Activated CD4-positive, alpha-beta T cell treated with anti-CD3 and anti-CD28 coated beads for 24 hours (primary cell): Measurements from ENCODE around the gene IL16.
"Not testable (repeated sequence)": the region's sequence is repeated elsewhere in the genome, so short reads cannot be mapped to it uniquely, and the experiment has no call there.

Source experiments
- DNase-seq, 2 donors: peaks; one replicate each; pipeline ENCODE4 v3.0.0-alpha.2; 2020; ENCODE audit warnings: low read depth in 2 of 2

The IL16 gene

GRCh38 chr15:81196576-81197254 is at the start of gene IL16:
Gene IL16 (plus strand): TSS chr15:81196879. CDS start chr15:81225400, 28,521 bp downstream.
- no peak for DNase-seq

- no peak for DNase-seq
These were observed 45.3 kb upstream of the IL16 start for GRCh38 chr15:81151389-81151788.

- DNase-seq, result no peak
These were observed 44.3 kb upstream of the IL16 start for GRCh38 chr15:81152339-81152738.

GRCh38 chr15:81152799-81153198 is 43.9 kb upstream of the IL16 start:
- DNase-seq, result no peak

- no peak for DNase-seq
These were observed 41.1 kb upstream of the IL16 start for GRCh38 chr15:81155375-81156218.

GRCh38 chr15:81156324-81156723 is 40.4 kb upstream of the IL16 start:
- no peak for DNase-seq

- no peak for DNase-seq
These were observed 39.3 kb upstream of the IL16 start for GRCh38 chr15:81157195-81157938.

GRCh38 chr15:81157939-81158223 is 38.8 kb upstream of the IL16 start:
- DNase-seq, result no peak

- DNase-seq, result not testable (repeated sequence)
These were observed 38.1 kb upstream of the IL16 start for GRCh38 chr15:81158561-81158960.

- DNase-seq, result no peak
These were observed 36.1 kb upstream of the IL16 start for GRCh38 chr15:81160312-81161159.

GRCh38 chr15:81161160-81161673 is 35.5 kb upstream of the IL16 start:
- no peak for DNase-seq

GRCh38 chr15:81161851-81162250 is 34.8 kb upstream of the IL16 start:
- no peak for DNase-seq

GRCh38 chr15:81163961-81164800 is 32.5 kb upstream of the IL16 start:
- no peak for DNase-seq

- no peak for DNase-seq
These were observed 31.1 kb upstream of the IL16 start for GRCh38 chr15:81165535-81165934.

- DNase-seq, result no peak
These were observed 29.9 kb upstream of the IL16 start for GRCh38 chr15:81166636-81167305.

GRCh38 chr15:81168131-81168526 is 28.6 kb upstream of the IL16 start:
- no peak for DNase-seq

GRCh38 chr15:81168644-81169043 is 28.0 kb upstream of the IL16 start:
- no peak for DNase-seq

- DNase-seq, result no peak
These were observed 26.2 kb upstream of the IL16 start for GRCh38 chr15:81170511-81170910.

GRCh38 chr15:81171286-81171685 is 25.4 kb upstream of the IL16 start:
- DNase-seq, result no peak
